SK-N-SH treated with all-trans-retinoic acid at 6 μM for 48 hours (cell line): Measurements from ENCODE around the gene GPALPP1.

Experiments used
- ATAC-seq: fragments of 200-7000 bp; cut with Tn5 transposase; 3 replicates; pipeline ENCODE4 v1.9.1; 2020; ENCODE audit warnings: mild to moderate bottlenecking, moderate library complexity
- ARNTL ChIP-seq: fragments of 450-650 bp; formaldehyde crosslinking; IDR thresholded peaks from 2 replicates; pipeline ENCODE4 v1.5.0; 2020; ENCODE audit warnings: low read depth, mild to moderate bottlenecking, moderate library complexity, borderline replicate concordance
- BACH2 ChIP-seq: fragments of 250-450 bp; sonication (Bioruptor Pico); IDR thresholded peaks from 2 replicates; pipeline ENCODE4 v1.9.0; 2021; ENCODE audit warnings: mild to moderate bottlenecking, borderline replicate concordance
- CSDC2 ChIP-seq: fragments of 250-450 bp; sonication (Bioruptor Pico); IDR thresholded peaks from 2 replicates; pipeline ENCODE4 v1.5.0; 2020; ENCODE audit warnings: mild to moderate bottlenecking, moderate library complexity
- ESRRG ChIP-seq: fragments of 250-450 bp; sonication (Bioruptor Pico); IDR thresholded peaks from 2 replicates; pipeline ENCODE4 v1.6.1; 2021; ENCODE audit warnings: mild to moderate bottlenecking
- GLIS3 ChIP-seq: fragments of 250-450 bp; sonication (Bioruptor Pico); IDR thresholded peaks from 2 replicates; pipeline ENCODE4 v1.5.0; 2020; ENCODE audit warnings: mild to moderate bottlenecking, moderate library complexity
- OSR1 ChIP-seq: fragments of 250-450 bp; sonication (Bioruptor Pico); IDR thresholded peaks from 2 replicates; pipeline ENCODE4 v1.8.0; 2022; ENCODE audit warnings: moderate library complexity, mild to moderate bottlenecking, inconsistent platforms
- PPARA ChIP-seq: fragments of 250-450 bp; sonication (Bioruptor Pico); IDR thresholded peaks from 2 replicates; pipeline ENCODE4 v1.5.0; 2020; ENCODE audit warnings: mild to moderate bottlenecking, borderline replicate concordance
- RARB ChIP-seq: fragments of 250-450 bp; sonication (Bioruptor Pico); IDR thresholded peaks from 2 replicates; pipeline ENCODE4 v1.8.0; 2021; ENCODE audit warnings: mild to moderate bottlenecking, moderate library complexity
- TOX ChIP-seq: fragments of 250-450 bp; sonication (Bioruptor Pico); IDR thresholded peaks from 2 replicates; pipeline ENCODE4 v1.8.0; 2021; ENCODE audit warnings: mild to moderate bottlenecking, moderate library complexity, borderline replicate concordance
- ZC3H10 ChIP-seq: fragments of 250-450 bp; sonication (Bioruptor Pico); IDR thresholded peaks from 2 replicates; pipeline ENCODE4 v1.5.1; 2021; ENCODE audit warnings: mild to moderate bottlenecking, moderate library complexity
- ZFP3 ChIP-seq: fragments of 250-450 bp; sonication (Bioruptor Pico); IDR thresholded peaks from 2 replicates; pipeline ENCODE4 v1.5.0; 2020; ENCODE audit warnings: mild to moderate bottlenecking, moderate library complexity
- ZFP30 ChIP-seq: fragments of 450-650 bp; formaldehyde crosslinking; IDR thresholded peaks from 2 replicates; pipeline ENCODE4 v1.5.0; 2022; ENCODE audit warnings: mild to moderate bottlenecking, moderate library complexity
- ZNF70 ChIP-seq: fragments of 450-650 bp; formaldehyde crosslinking; IDR thresholded peaks from 2 replicates; pipeline ENCODE4 v1.5.0; 2020; ENCODE audit warnings: mild to moderate bottlenecking, moderate library complexity
- ZNF8 ChIP-seq: fragments of 450-650 bp; formaldehyde crosslinking; IDR thresholded peaks from 2 replicates; pipeline ENCODE4 v1.5.0; 2020; ENCODE audit warnings: mild to moderate bottlenecking, moderate library complexity
- TF ChIP-seq, protein P1 (sequence below): fragments of 250-450 bp; sonication (Bioruptor Pico); IDR thresholded peaks from 2 replicates; pipeline ENCODE4 v1.5.1; 2021; ENCODE audit warnings: mild to moderate bottlenecking, moderate library complexity
- TF ChIP-seq, protein P2 (sequence below): fragments of 250-450 bp; sonication (Bioruptor Pico); IDR thresholded peaks from 2 replicates; pipeline ENCODE4 v1.5.0; 2020; ENCODE audit warnings: mild to moderate bottlenecking, moderate library complexity
- TF ChIP-seq, protein P3 (sequence below): fragments of 250-450 bp; sonication (Bioruptor Pico); IDR thresholded peaks from 2 replicates; pipeline ENCODE4 v1.8.0; 2021; ENCODE audit warnings: low read depth, mild to moderate bottlenecking, moderate library complexity, borderline replicate concordance
- TF ChIP-seq, protein P4 (sequence below): fragments of 250-450 bp; sonication (Bioruptor Pico); IDR thresholded peaks from 2 replicates; pipeline ENCODE4 v1.5.1; 2020; ENCODE audit warnings: low read depth, mild to moderate bottlenecking, moderate library complexity

GPALPP1 gene

DNA sequence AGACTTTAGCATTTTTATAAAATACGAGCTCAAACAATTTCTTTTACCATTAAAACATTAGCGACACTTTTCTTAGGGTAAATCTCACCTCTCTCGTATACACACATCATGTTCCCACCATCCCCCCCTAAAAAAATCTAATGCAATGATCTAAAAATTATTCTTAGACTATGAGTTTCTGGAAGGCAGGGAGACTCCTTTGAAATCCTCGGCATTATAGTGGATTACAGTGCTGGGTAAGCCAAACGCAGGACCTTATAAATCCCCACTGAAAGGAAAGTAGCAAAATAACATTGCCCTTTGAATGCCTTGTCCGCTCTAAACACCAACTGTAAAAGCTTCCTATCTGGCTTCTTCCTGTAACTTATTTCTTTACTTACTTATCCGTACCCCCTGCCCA lies 35.1 kb upstream of the GPALPP1 start (continued):
- no peak for TF ChIP-seq OSR1
- TF ChIP-seq, all 23 proteins: peak for 0

DNA sequence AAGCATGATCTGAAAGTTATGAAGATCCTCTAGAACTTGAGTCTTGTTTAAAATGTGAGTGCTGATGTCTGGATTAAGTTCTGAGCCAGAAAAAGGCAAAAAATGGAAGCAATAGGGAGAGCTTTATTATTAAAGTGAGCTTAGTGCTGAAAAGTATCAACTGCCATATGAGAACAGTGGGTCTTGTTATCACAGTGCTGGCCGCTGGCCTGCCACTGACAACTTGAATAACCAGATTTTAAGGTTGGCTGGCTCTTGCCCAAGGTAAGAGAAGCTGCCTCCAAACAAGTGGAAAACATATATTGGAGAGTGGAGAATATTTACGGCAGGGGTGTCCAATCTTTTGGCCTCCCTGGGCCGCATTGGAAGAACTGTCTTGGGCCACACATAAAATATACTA lies 33.9 kb upstream of the GPALPP1 start:
- no peak for ATAC-seq
- no peak for TF ChIP-seq GLIS3
- TF ChIP-seq ZFP30 (CRISPR knock-in tag): no peak
- no peak for TF ChIP-seq RARB (CRISPR knock-in tag)
- TF ChIP-seq ZFP3 (CRISPR knock-in tag): no peak
- TF ChIP-seq ESRRG (CRISPR knock-in tag): no peak
- TF ChIP-seq, protein P1, sequence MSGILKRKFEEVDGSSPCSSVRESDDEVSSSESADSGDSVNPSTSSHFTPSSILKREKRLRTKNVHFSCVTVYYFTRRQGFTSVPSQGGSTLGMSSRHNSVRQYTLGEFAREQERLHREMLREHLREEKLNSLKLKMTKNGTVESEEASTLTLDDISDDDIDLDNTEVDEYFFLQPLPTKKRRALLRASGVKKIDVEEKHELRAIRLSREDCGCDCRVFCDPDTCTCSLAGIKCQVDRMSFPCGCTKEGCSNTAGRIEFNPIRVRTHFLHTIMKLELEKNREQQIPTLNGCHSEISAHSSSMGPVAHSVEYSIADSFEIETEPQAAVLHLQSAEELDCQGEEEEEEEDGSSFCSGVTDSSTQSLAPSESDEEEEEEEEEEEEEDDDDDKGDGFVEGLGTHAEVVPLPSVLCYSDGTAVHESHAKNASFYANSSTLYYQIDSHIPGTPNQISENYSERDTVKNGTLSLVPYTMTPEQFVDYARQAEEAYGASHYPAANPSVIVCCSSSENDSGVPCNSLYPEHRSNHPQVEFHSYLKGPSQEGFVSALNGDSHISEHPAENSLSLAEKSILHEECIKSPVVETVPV (CRISPR knock-in tag): no peak
- no peak for TF ChIP-seq CSDC2 (CRISPR knock-in tag)
- TF ChIP-seq ZC3H10 (CRISPR knock-in tag): no peak
- TF ChIP-seq, protein P2, sequence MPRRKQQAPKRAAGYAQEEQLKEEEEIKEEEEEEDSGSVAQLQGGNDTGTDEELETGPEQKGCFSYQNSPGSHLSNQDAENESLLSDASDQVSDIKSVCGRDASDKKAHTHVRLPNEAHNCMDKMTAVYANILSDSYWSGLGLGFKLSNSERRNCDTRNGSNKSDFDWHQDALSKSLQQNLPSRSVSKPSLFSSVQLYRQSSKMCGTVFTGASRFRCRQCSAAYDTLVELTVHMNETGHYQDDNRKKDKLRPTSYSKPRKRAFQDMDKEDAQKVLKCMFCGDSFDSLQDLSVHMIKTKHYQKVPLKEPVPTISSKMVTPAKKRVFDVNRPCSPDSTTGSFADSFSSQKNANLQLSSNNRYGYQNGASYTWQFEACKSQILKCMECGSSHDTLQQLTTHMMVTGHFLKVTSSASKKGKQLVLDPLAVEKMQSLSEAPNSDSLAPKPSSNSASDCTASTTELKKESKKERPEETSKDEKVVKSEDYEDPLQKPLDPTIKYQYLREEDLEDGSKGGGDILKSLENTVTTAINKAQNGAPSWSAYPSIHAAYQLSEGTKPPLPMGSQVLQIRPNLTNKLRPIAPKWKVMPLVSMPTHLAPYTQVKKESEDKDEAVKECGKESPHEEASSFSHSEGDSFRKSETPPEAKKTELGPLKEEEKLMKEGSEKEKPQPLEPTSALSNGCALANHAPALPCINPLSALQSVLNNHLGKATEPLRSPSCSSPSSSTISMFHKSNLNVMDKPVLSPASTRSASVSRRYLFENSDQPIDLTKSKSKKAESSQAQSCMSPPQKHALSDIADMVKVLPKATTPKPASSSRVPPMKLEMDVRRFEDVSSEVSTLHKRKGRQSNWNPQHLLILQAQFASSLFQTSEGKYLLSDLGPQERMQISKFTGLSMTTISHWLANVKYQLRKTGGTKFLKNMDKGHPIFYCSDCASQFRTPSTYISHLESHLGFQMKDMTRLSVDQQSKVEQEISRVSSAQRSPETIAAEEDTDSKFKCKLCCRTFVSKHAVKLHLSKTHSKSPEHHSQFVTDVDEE (CRISPR knock-in tag): no peak
- no peak for TF ChIP-seq ZNF8 (CRISPR knock-in tag)
- TF ChIP-seq BACH2 (CRISPR knock-in tag): no peak
- no peak for TF ChIP-seq OSR1
- TF ChIP-seq, protein P3, sequence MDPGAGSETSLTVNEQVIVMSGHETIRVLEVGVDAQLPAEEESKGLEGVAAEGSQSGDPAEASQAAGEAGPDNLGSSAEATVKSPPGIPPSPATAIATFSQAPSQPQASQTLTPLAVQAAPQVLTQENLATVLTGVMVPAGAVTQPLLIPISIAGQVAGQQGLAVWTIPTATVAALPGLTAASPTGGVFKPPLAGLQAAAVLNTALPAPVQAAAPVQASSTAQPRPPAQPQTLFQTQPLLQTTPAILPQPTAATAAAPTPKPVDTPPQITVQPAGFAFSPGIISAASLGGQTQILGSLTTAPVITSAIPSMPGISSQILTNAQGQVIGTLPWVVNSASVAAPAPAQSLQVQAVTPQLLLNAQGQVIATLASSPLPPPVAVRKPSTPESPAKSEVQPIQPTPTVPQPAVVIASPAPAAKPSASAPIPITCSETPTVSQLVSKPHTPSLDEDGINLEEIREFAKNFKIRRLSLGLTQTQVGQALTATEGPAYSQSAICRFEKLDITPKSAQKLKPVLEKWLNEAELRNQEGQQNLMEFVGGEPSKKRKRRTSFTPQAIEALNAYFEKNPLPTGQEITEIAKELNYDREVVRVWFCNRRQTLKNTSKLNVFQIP (CRISPR knock-in tag): no peak
- TF ChIP-seq ARNTL (CRISPR knock-in tag): no peak

DNA sequence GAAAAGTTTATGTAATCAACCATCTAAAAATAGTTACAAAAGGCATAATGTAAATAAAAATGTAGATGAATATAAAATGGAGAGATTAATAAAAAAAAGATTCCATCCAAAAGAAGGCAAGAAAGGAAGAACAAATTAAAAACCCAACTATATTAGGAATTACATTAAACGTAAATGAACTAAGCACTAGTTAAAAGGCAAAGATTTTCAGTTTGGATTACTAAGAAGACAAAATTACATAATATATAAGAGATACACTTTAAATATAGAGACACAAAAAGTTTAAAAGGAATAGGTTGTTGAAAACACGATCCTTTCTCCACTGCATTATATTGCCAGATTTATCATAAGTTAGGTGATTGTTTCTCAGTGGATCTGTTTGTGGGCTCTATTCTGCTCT lies 27.3 kb upstream of the GPALPP1 start:
- ATAC-seq: no peak
- TF ChIP-seq, protein P2 (CRISPR knock-in tag): no peak
- TF ChIP-seq TOX (no peak), RARB (CRISPR knock-in tag) (no peak), ZNF70 (CRISPR knock-in tag) (no peak), BACH2 (CRISPR knock-in tag) (no peak), PPARA (CRISPR knock-in tag) (no peak)
- TF ChIP-seq, protein P4, sequence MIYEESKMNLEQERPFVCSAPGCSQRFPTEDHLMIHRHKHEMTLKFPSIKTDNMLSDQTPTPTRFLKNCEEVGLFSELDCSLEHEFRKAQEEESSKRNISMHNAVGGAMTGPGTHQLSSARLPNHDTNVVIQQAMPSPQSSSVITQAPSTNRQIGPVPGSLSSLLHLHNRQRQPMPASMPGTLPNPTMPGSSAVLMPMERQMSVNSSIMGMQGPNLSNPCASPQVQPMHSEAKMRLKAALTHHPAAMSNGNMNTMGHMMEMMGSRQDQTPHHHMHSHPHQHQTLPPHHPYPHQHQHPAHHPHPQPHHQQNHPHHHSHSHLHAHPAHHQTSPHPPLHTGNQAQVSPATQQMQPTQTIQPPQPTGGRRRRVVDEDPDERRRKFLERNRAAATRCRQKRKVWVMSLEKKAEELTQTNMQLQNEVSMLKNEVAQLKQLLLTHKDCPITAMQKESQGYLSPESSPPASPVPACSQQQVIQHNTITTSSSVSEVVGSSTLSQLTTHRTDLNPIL (CRISPR knock-in tag): no peak
- TF ChIP-seq, protein P1 (CRISPR knock-in tag): no peak
